HepG2 (cell line): ENCODE results near the gene SFXN2. TPM values are rescaled to one million over a fixed set of nuclear protein-coding genes. Genes with fewer than 3 reads are reported as not detected.

Source experiments
- ATAC-seq: fragments of 200-7000 bp; cut with Tn5 transposase; 3 replicates; pipeline ENCODE4 v1.9.1; 2020; ENCODE audit warnings: mild to moderate bottlenecking, moderate library complexity
- BruUV-seq: library from RNA; stranded (reverse); fragments of 400-500 nt; replicated peaks from 2 replicates; lab custom pipeline; 2021; lab: Mats Ljungman, UMichigan
- CTCF ChIA-PET: fragments of 300-600 bp; formaldehyde crosslinking; extraction: SDS; loops from one replicate; lab custom pipeline; 2021; ENCODE audit warnings: low total read pairs, inconsistent platforms, low intra/inter-chr PET ratio; lab: Yijun Ruan, JAX
- POLR2A ChIA-PET: fragments of 350-600 bp; sonication (Branson Sonifier 250); formaldehyde crosslinking; loops from one replicate; lab custom pipeline; 2020; ENCODE audit warnings: antibody characterized with exemption, inconsistent platforms; lab: Yijun Ruan, JAX
- DNase-seq: peaks from one replicate; pipeline ENCODE4 v3.0.0-alpha.2; 2015; ENCODE audit warnings: low spot score
- FAIRE-seq: peaks from 3 replicates; lab custom pipeline; 2011; peaks lifted over from hg19 to GRCh38; lab: Jason Lieb, UNC
- H2AFZ ChIP-seq: one replicate; pipeline ENCODE4 v1.6.1; 2011; ENCODE audit warnings: low read length, inconsistent platforms
- H3K27ac ChIP-seq: fragments of 300-600 bp; 3 replicates; pipeline ENCODE4 v1.8.0; 2011; ENCODE audit warnings: mixed run types, mild to moderate bottlenecking, mixed read lengths, low read length, inconsistent platforms; ENCODE audit not compliant: insufficient read depth; ENCODE audit errors: extremely low read length
- H3K27me3 ChIP-seq, 2 experiments: fragments of 200-600 bp in 1 of 2; 2 replicates in 1 of 2; 3 replicates in 1 of 2; pipeline versions ENCODE4 v1.6.0 to v1.8.0; 2011; ENCODE audit warnings: low read length in 2 of 2, mild to moderate bottlenecking in 2 of 2, moderate library complexity in 2 of 2, inconsistent platforms in 1 of 2; ENCODE audit not compliant: insufficient read depth in 2 of 2, control insufficient read depth in 1 of 2
- H3K36me3 ChIP-seq, 2 experiments: fragments of 200-600 bp in 1 of 2; replicated peaks in 1 of 2; 2 replicates in 1 of 2; 3 replicates in 1 of 2; pipeline versions ENCODE4 v1.5.1 to v1.8.0; 2011; ENCODE audit warnings: low read length in 2 of 2, inconsistent platforms in 1 of 2; ENCODE audit not compliant: insufficient read depth in 2 of 2, control insufficient read depth in 1 of 2
- H3K4me1 ChIP-seq: 2 replicates; pipeline ENCODE4 v1.5.1; 2012; ENCODE audit warnings: low read length, inconsistent platforms; ENCODE audit not compliant: insufficient read depth
- H3K4me2 ChIP-seq: 2 replicates; pipeline ENCODE4 v1.6.0; 2011; ENCODE audit warnings: low read depth, low read length, inconsistent platforms
- H3K4me3 ChIP-seq, 3 experiments: fragments of 200-600 bp in 1 of 3; sonication (generic), shearing (Covaris generic) in 1 of 3; replicated peaks in 1 of 3; 2 replicates each; pipeline ENCODE4 v1.5.1; 2011 to 2016; ENCODE audit warnings: low read length in 3 of 3, inconsistent platforms in 2 of 3, low read depth in 2 of 3, mild to moderate bottlenecking in 2 of 3, control low read depth in 1 of 3, mixed read lengths in 1 of 3; ENCODE audit not compliant: insufficient read depth in 1 of 3
- H3K79me2 ChIP-seq: one replicate; pipeline ENCODE4 v1.6.1; 2011; ENCODE audit warnings: low read length, inconsistent platforms; ENCODE audit not compliant: insufficient read depth
- H3K9ac ChIP-seq: 2 replicates; pipeline ENCODE4 v1.6.0; 2011; ENCODE audit warnings: mild to moderate bottlenecking, low read depth, low read length, inconsistent platforms; ENCODE audit not compliant: insufficient read depth
- H3K9me3 ChIP-seq: 2 replicates; pipeline ENCODE4 v1.5.1; 2012; ENCODE audit warnings: mild to moderate bottlenecking, low read length
- H4K20me1 ChIP-seq: 2 replicates; pipeline ENCODE4 v1.6.0; 2011; ENCODE audit warnings: inconsistent platforms, mild to moderate bottlenecking, low read length, moderate library complexity; ENCODE audit not compliant: insufficient read depth
- WGBS: methylation state at CpG from one replicate; pipeline ENCODE4 v1.1.6; 2017; ENCODE audit warnings: low lambda C conversion rate; 5-methylcytosine and 5-hydroxymethylcytosine counted together
- in situ Hi-C: cut with HindIII; loops from 2 replicates; pipeline ENCODE4 v1.10.0; 2017; ENCODE audit warnings: low pct_unique_long_range_greater_than_20kb; ENCODE audit not compliant: extremely low pct_ligation_motif_present
- intact Hi-C: fragments of 100-400 bp; cut with micrococcal nuclease; formaldehyde crosslinking; loops from one replicate; pipeline ENCODE4 v1.10.0; 2022; ENCODE audit not compliant: unreplicated experiment
- polyA plus RNA-seq, 8 experiments: library from polyadenylated mRNA; depleted of rRNA in 3 of 8; stranded (reverse) in 7 of 8; unstranded in 1 of 8; fragments of >200 nt; fragmentation: Illumina TruSeq in 4 of 8; extraction: Trizol in 4 of 8; gene quantifications; 2 replicates each; pipeline versions ENCODE4 v1.2.1 to v1.2.3, GENCODE V29; 2011 to 2016; ENCODE audit warnings: low read depth in 4 of 8, missing spikeins in 1 of 8, mixed read lengths in 1 of 8; ENCODE audit not compliant: insufficient read depth in 1 of 8
- total RNA-seq, 5 experiments: library from RNA; depleted of rRNA; stranded (reverse); fragments of >200 nt; fragmentation: Illumina TruSeq; extraction: Trizol; gene quantifications; 2 replicates each; pipeline ENCODE4 v1.2.3, GENCODE V29; 2016; ENCODE audit warnings: low read depth in 1 of 5
- TF ChIP-seq, protein P1 (sequence below): sonication (generic); formaldehyde crosslinking; IDR thresholded peaks from 2 replicates; pipeline ENCODE4 v1.5.0; 2020; ENCODE audit warnings: mild to moderate bottlenecking, missing genetic modification reagents
- TF ChIP-seq, protein P2 (sequence below): sonication (generic); formaldehyde crosslinking; IDR thresholded peaks from 2 replicates; pipeline ENCODE4 v1.4.0; 2020; ENCODE audit warnings: missing genetic modification reagents, borderline replicate concordance

SFXN2 gene
- total and polyA plus RNA-seq, 2 of the 13 experiments (the other 11 are each of a cell fraction or from before 2014, with no cell fraction given), result 12.8 to 21.1 TPM

DNA sequence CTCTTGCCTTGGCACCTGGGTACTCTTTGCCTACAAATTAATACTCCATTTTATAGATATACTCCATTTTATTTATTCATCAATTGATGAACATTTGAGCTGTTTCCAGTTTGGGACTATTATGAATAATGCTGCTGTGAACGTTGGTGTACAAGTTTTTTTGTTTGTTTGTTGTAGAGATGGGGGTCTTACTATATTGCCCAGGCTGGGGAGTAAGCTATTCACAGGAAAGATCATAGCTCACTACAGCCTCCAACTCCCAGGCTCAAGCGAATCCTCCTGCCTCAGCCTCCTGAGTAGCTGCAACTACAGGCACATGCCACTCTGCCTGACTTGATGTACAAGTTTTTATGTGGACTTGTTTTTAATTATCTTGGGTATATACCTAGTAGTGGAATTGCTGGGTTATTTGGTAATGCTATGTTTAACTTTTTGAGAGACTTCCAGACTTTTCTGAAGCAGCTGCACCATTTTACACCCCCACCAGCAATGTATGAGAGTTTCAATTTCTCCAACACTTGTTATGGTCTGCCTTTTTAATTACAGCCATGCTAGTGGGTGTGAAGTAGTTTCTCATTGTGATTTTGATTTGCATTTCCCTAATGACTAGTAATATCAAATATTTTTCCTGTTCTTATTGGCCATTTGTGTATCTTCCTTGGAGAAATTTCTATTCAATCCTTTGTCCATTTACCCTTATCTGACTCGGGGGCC, 45.2 kb downstream of the SFXN2 start:
- no peak overlapping the region for H3K4me3 ChIP-seq
- ChIA-PET CTCF (no interaction called here), POLR2A (no interaction called here)
- TF ChIP-seq, protein P1, sequence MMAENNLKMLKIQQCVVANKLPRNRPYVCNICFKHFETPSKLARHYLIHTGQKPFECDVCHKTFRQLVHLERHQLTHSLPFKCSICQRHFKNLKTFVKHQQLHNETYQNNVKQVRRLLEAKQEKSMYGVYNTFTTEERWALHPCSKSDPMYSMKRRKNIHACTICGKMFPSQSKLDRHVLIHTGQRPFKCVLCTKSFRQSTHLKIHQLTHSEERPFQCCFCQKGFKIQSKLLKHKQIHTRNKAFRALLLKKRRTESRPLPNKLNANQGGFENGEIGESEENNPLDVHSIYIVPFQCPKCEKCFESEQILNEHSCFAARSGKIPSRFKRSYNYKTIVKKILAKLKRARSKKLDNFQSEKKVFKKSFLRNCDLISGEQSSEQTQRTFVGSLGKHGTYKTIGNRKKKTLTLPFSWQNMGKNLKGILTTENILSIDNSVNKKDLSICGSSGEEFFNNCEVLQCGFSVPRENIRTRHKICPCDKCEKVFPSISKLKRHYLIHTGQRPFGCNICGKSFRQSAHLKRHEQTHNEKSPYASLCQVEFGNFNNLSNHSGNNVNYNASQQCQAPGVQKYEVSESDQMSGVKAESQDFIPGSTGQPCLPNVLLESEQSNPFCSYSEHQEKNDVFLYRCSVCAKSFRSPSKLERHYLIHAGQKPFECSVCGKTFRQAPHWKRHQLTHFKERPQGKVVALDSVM (CRISPR knock-in tag), result 0 out of 2 replicates have a peak, but pooled peaks have one; percentile 16
- TF ChIP-seq, protein P2, sequence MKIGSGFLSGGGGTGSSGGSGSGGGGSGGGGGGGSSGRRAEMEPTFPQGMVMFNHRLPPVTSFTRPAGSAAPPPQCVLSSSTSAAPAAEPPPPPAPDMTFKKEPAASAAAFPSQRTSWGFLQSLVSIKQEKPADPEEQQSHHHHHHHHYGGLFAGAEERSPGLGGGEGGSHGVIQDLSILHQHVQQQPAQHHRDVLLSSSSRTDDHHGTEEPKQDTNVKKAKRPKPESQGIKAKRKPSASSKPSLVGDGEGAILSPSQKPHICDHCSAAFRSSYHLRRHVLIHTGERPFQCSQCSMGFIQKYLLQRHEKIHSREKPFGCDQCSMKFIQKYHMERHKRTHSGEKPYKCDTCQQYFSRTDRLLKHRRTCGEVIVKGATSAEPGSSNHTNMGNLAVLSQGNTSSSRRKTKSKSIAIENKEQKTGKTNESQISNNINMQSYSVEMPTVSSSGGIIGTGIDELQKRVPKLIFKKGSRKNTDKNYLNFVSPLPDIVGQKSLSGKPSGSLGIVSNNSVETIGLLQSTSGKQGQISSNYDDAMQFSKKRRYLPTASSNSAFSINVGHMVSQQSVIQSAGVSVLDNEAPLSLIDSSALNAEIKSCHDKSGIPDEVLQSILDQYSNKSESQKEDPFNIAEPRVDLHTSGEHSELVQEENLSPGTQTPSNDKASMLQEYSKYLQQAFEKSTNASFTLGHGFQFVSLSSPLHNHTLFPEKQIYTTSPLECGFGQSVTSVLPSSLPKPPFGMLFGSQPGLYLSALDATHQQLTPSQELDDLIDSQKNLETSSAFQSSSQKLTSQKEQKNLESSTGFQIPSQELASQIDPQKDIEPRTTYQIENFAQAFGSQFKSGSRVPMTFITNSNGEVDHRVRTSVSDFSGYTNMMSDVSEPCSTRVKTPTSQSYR (CRISPR knock-in tag), result no peak
- H3K9ac ChIP-seq, result no peak overlapping the region
- no peaks in the 10 kb centered on the region for H4K20me1 ChIP-seq
- H3K27ac ChIP-seq, result no peak overlapping the region
- H3K4me2 ChIP-seq, result no peak overlapping the region
- ATAC-seq (no peak), FAIRE-seq (no peak), DNase-seq (no peak)
- peaks cover 20% of the 10 kb centered on the region for H3K4me1 ChIP-seq
- intact Hi-C loops, result no loop called here
- H2AFZ ChIP-seq, result no peak overlapping the region
- BruUV-seq, result no TSS peak
- no peaks in the 10 kb centered on the region for H3K27me3 ChIP-seq
- H3K79me2 ChIP-seq, result peaks cover 4% of the 10 kb centered on the region
- in situ Hi-C loops, result no loop called here
- no peaks in the 10 kb centered on the region for H3K36me3 ChIP-seq
- WGBS, result 92% methylated on average over 3 of the region's 3 CpGs
- H3K9me3 ChIP-seq, result no peaks in the 10 kb centered on the region
